ENCODE data around the gene OR51A2.
"Not testable (repeated sequence)": the region's sequence is repeated elsewhere in the genome, so short reads cannot be mapped to it uniquely, and the experiment has no call there.

OR51A2 gene

GRCh38 chr11:4955613-4956012 is at the start of gene OR51A2:
TSS of gene OR51A2 (minus strand) at chr11:4955713. CDS start at chr11:4955713, 0 bp downstream.
- not testable (repeated sequence) for DNase-seq

GRCh38 chr11:5004424-5005274 is 49.1 kb upstream of the OR51A2 start:
- DNase-seq, result peak; percentile 74

GRCh38 chr11:4994551-4994950 is 39.0 kb upstream of the OR51A2 start, which contains the start of gene OR51L1:
TSS of gene OR51L1 (plus strand) at chr11:4994851. CDS start at chr11:4998983, 4,132 bp downstream.
- DNase-seq, result no peak

- peak; percentile 56 for DNase-seq
Observed at GRCh38 chr11:4991060-4991459, 35.5 kb upstream of the OR51A2 start.

GRCh38 chr11:4983841-4984240 is 28.3 kb upstream of the OR51A2 start:
- DNase-seq, result peak; percentile 80

GRCh38 chr11:4982678-4983077 is 27.2 kb upstream of the OR51A2 start:
- DNase-seq, result no peak

GRCh38 chr11:4979036-4979435 is 23.5 kb upstream of the OR51A2 start:
- DNase-seq, result no peak

GRCh38 chr11:4975436-4975835 is 19.9 kb upstream of the OR51A2 start:
- no peak for DNase-seq

GRCh38 chr11:4962816-4963215 is 7.3 kb upstream of the OR51A2 start:
- DNase-seq, result no peak

- no peak for DNase-seq
Observed at GRCh38 chr11:4960877-4961276, 5.4 kb upstream of the OR51A2 start.

GRCh38 chr11:4957396-4957795 is 1.9 kb upstream of the OR51A2 start:
- DNase-seq, result no peak

GRCh38 chr11:4947505-4947904 is 8.0 kb downstream of the OR51A2 start, which contains the start of gene OR51A4:
TSS of gene OR51A4 (minus strand) at chr11:4947605. CDS start at chr11:4947100, 505 bp downstream.
- DNase-seq, result no peak

- no peak for DNase-seq
Observed at GRCh38 chr11:4936745-4937144, 18.8 kb downstream of the OR51A2 start.

GRCh38 chr11:4932751-4933150 is 22.8 kb downstream of the OR51A2 start:
- DNase-seq, result no peak

GRCh38 chr11:4926608-4927007 is 28.9 kb downstream of the OR51A2 start:
- DNase-seq, result no peak

GRCh38 chr11:4924239-4924638 is 31.3 kb downstream of the OR51A2 start, which contains the start of gene OR51G1:
TSS of gene OR51G1 (minus strand) at chr11:4924339. CDS start at chr11:4924339, 0 bp downstream.
- DNase-seq, result no peak

GRCh38 chr11:4922304-4922703 is 33.2 kb downstream of the OR51A2 start:
- no peak for DNase-seq

GRCh38 chr11:4921796-4922195 is 33.7 kb downstream of the OR51A2 start:
- DNase-seq, result no peak

- no peak for DNase-seq
Observed at GRCh38 chr11:4919250-4919649, 36.3 kb downstream of the OR51A2 start, which contains the start of gene OR51G2. TSS of gene OR51G2 (minus strand) at chr11:4919350. CDS start at chr11:4915663, 3,687 bp downstream.

GRCh38 chr11:4916581-4916980 is 38.9 kb downstream of the OR51A2 start:
- no peak for DNase-seq
